OCI-LY7 (cell line): ENCODE results near the gene FHOD3.

Experiments
- EZH2phosphoT487 ChIP-seq: fragments of 200-600 bp; sonication (generic); IDR thresholded peaks from 2 replicates; pipeline ENCODE4 v1.6.1; 2018; ENCODE audit warnings: low read depth, borderline replicate concordance, mild to moderate bottlenecking, mixed run types, antibody characterized with exemption, low read length, moderate library complexity, mixed read lengths
- TF ChIP-seq, protein P1 (sequence below): fragments of 200-600 bp; sonication (generic); conservative IDR thresholded peaks from 2 replicates; pipeline ENCODE4 v1.5.1; 2014; ENCODE audit warnings: mild to moderate bottlenecking, antibody characterized with exemption, low read length, moderate library complexity, mixed read lengths

DNA sequence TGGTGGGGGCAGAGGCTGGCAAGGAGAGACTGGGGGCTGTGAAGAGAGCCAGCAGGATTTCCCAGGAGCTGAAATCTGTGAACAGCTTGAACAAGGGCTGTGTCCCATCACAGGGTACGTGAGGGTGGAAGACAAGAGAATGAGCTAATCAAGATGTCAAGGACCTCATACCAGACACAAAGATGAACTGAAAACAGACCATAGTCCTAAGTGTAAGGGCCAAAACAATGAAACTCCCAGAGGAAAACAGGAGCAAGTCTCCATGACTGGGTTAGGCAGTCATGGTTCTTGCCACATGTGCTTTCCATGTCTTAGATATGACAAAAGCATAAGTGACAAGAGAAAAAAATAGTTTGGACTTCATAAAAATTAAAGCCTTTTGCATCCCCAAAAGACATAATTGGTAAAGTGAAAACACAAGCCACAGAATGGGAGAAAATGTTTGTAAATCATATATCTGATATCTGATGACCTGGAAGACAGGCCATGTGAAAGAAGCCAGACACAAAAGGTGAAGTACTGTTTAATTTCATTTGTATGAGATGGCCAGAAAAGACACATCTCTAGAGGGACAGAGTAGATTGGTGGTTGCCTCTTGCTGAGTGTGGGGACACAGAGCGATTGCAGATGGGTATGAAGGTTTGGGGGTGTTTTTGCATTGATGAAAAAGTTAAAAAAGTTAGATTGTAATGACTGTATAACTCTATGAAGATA, 67.6 kb downstream of the FHOD3 start:
- TF ChIP-seq, protein P1, sequence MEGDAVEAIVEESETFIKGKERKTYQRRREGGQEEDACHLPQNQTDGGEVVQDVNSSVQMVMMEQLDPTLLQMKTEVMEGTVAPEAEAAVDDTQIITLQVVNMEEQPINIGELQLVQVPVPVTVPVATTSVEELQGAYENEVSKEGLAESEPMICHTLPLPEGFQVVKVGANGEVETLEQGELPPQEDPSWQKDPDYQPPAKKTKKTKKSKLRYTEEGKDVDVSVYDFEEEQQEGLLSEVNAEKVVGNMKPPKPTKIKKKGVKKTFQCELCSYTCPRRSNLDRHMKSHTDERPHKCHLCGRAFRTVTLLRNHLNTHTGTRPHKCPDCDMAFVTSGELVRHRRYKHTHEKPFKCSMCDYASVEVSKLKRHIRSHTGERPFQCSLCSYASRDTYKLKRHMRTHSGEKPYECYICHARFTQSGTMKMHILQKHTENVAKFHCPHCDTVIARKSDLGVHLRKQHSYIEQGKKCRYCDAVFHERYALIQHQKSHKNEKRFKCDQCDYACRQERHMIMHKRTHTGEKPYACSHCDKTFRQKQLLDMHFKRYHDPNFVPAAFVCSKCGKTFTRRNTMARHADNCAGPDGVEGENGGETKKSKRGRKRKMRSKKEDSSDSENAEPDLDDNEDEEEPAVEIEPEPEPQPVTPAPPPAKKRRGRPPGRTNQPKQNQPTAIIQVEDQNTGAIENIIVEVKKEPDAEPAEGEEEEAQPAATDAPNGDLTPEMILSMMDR = no peak
- no peak for TF ChIP-seq EZH2phosphoT487
